SU-DHL-6 (cell line): ENCODE data around the gene CEP57L1.

ENCODE experiments used
- H2AFZ ChIP-seq: fragments of 200-600 bp; sonication (generic); 2 replicates; pipeline ENCODE4 v1.6.1; 2014; ENCODE audit warnings: low read depth, mild to moderate bottlenecking, moderate library complexity, mixed read lengths, antibody characterized with exemption, low read length; ENCODE audit not compliant: severe bottlenecking
- H3F3A ChIP-seq: fragments of 200-600 bp; shearing (Covaris generic); 2 replicates; pipeline ENCODE4 v1.6.0; 2016; ENCODE audit warnings: antibody characterized with exemption, mild to moderate bottlenecking; ENCODE audit not compliant: insufficient read depth
- H3K27ac ChIP-seq: fragments of 200-600 bp; sonication (generic); 2 replicates; pipeline ENCODE4 v1.5.1; 2016; ENCODE audit warnings: low read depth, mild to moderate bottlenecking, low read length, moderate library complexity, mixed read lengths
- H3K27me3 ChIP-seq: fragments of 200-600 bp; sonication (generic), shearing (Covaris generic); 2 replicates; pipeline ENCODE4 v1.6.0; 2014; ENCODE audit warnings: mild to moderate bottlenecking, low read length
- H3K36me3 ChIP-seq: fragments of 200-600 bp; sonication (generic); 2 replicates; pipeline ENCODE4 v1.6.1; 2014; ENCODE audit warnings: mild to moderate bottlenecking, low read length, mixed read lengths
- H3K4me2 ChIP-seq: fragments of 300-600, 200-600 bp; shearing (Covaris generic), sonication (generic); 2 replicates; pipeline ENCODE4 v1.6.0; 2014; ENCODE audit warnings: low read length, low read depth, mild to moderate bottlenecking; ENCODE audit not compliant: poor library complexity, severe bottlenecking
- H3K4me3 ChIP-seq: fragments of 200-600 bp; sonication (generic); 2 replicates; pipeline ENCODE4 v1.5.1; 2014; ENCODE audit warnings: antibody characterized with exemption, low read length, mild to moderate bottlenecking, mixed read lengths; ENCODE audit not compliant: insufficient read depth, poor library complexity, severe bottlenecking
- H3K79me2 ChIP-seq: fragments of 200-600 bp; sonication (generic); 2 replicates; pipeline ENCODE4 v1.6.1; 2014; ENCODE audit warnings: mild to moderate bottlenecking, low read length, moderate library complexity; ENCODE audit not compliant: insufficient read depth
- H3K9ac ChIP-seq: fragments of 200-600 bp; sonication (generic); 2 replicates; pipeline ENCODE4 v1.7.0; 2014; ENCODE audit warnings: mild to moderate bottlenecking, low read length
- H3K9me2 ChIP-seq: fragments of 200-600 bp; sonication (generic); replicated peaks from 2 replicates; pipeline ENCODE4 v1.6.1; 2014; ENCODE audit warnings: low read length; ENCODE audit not compliant: insufficient read depth
- H3K9me3 ChIP-seq: fragments of 200-600 bp; sonication (generic); 2 replicates; pipeline ENCODE4 v1.6.1; 2014; ENCODE audit warnings: low read length, mixed read lengths; ENCODE audit not compliant: insufficient read depth
- H4K20me1 ChIP-seq: fragments of 200-600 bp; sonication (generic); 2 replicates; pipeline ENCODE4 v1.6.1; 2014; ENCODE audit warnings: low read depth, mild to moderate bottlenecking, antibody characterized with exemption, low read length, moderate library complexity, mixed read lengths
- CTCF ChIP-seq: fragments of 200-600 bp; sonication (generic); IDR thresholded peaks from one replicate; pipeline ENCODE4 v1.5.1; 2017; ENCODE audit warnings: antibody characterized with exemption, mild to moderate bottlenecking, low read length, moderate library complexity; ENCODE audit not compliant: insufficient read depth, poor library complexity, severe bottlenecking
- EZH2phosphoT487 ChIP-seq: fragments of 200-600 bp; sonication (generic), shearing (Covaris generic); conservative IDR thresholded peaks from 2 replicates; pipeline ENCODE4 v1.6.1; 2018; ENCODE audit warnings: mild to moderate bottlenecking, antibody characterized with exemption, low read length, moderate library complexity, mixed read lengths

The CEP57L1 gene

GRCh38 chr6:109096208-109096607 lies 901 bp downstream of the CEP57L1 start:
- peak overlapping the region; percentile 86 for H3K9ac ChIP-seq
- H3K36me3 ChIP-seq = no peaks in the 10 kb centered on the region
- no peaks in the 10 kb centered on the region for H3K27me3 ChIP-seq
- H3K9me3 ChIP-seq = no peaks in the 10 kb centered on the region
- no peaks in the 10 kb centered on the region for H3K9me2 ChIP-seq
- H3K27ac ChIP-seq = no peak overlapping the region
- H2AFZ ChIP-seq = peak overlapping the region; percentile 96
- TF ChIP-seq CTCF (no peak), EZH2phosphoT487 (no peak)
- no peaks in the 10 kb centered on the region for H4K20me1 ChIP-seq
- peak overlapping the region; percentile 91 for H3K4me2 ChIP-seq
- H3K79me2 ChIP-seq = peaks cover 4% of the 10 kb centered on the region; the same call in 1 of the 2 replicates
- H3K4me3 ChIP-seq = peak overlapping the region; percentile 79
- no peaks in the 10 kb centered on the region for H3F3A ChIP-seq

GRCh38 chr6:109097661-109098060 lies 2.4 kb downstream of the CEP57L1 start:
- Histone ChIP-seq H3K79me2 (peaks cover 10% of the 10 kb centered on the region; the same call in 1 of the 2 replicates), H3K4me2 (no peak overlapping the region), H3K36me3 (no peaks in the 10 kb centered on the region)

GRCh38 chr6:109102762-109103161 lies 7.5 kb downstream of the CEP57L1 start:
- H3K79me2 ChIP-seq = peaks cover 21% of the 10 kb centered on the region
- no peak overlapping the region for H3K4me2 ChIP-seq

More at GRCh38 chr6:109097661-109098060, 2.4 kb downstream of the CEP57L1 start:
- Histone ChIP-seq H3K9me3 (no peaks in the 10 kb centered on the region), H3K27ac (no peak overlapping the region), H4K20me1 (no peaks in the 10 kb centered on the region), H3K4me3 (no peak overlapping the region), H3K27me3 (no peaks in the 10 kb centered on the region), H3F3A (no peaks in the 10 kb centered on the region), H2AFZ (no peak overlapping the region), H3K9ac (no peak overlapping the region), H3K9me2 (no peaks in the 10 kb centered on the region)
- TF ChIP-seq CTCF (no peak), EZH2phosphoT487 (no peak)

More at GRCh38 chr6:109102762-109103161, 7.5 kb downstream of the CEP57L1 start:
- Histone ChIP-seq H3K27ac (no peak overlapping the region), H3K36me3 (no peaks in the 10 kb centered on the region), H4K20me1 (no peaks in the 10 kb centered on the region), H3K9me2 (no peaks in the 10 kb centered on the region), H3K9ac (no peak overlapping the region), H3F3A (no peaks in the 10 kb centered on the region), H2AFZ (no peak overlapping the region), H3K27me3 (no peaks in the 10 kb centered on the region), H3K9me3 (no peaks in the 10 kb centered on the region), H3K4me3 (no peak overlapping the region)
- no peak for TF ChIP-seq EZH2phosphoT487
- no peak for TF ChIP-seq CTCF
